Breast epithelium (tissue), 4 donors: ENCODE results near the gene GATA6. TPM values are rescaled to one million over a fixed set of nuclear protein-coding genes. Genes with fewer than 3 reads are reported as not detected.

Experiments
- DNase-seq, 2 donors: peaks; one replicate each; pipeline ENCODE4 v3.0.0-alpha.2; 2019; ENCODE audit warnings: low spot score in 2 of 2
- H3K27ac ChIP-seq, 2 donors: fragments of 200-600 bp; sonication (generic) in 1 of 2; one replicate each; pipeline ENCODE4 v1.5.1; 2016 to 2019; ENCODE audit warnings: mild to moderate bottlenecking in 1 of 2
- H3K27me3 ChIP-seq, 2 donors: fragments of 200-600 bp; sonication (generic) in 1 of 2; one replicate each; pipeline versions ENCODE4 v1.5.1 to v1.6.0; 2017 to 2019; ENCODE audit warnings: control low read depth in 1 of 2, mild to moderate bottlenecking in 1 of 2
- H3K36me3 ChIP-seq: fragments of 200-600 bp; one replicate; pipeline ENCODE4 v1.5.1; 2019
- H3K4me1 ChIP-seq, 2 donors: fragments of 200-600 bp; sonication (generic); one replicate each; pipeline ENCODE4 v1.5.1; 2016 to 2019; ENCODE audit warnings: control low read depth in 1 of 2
- H3K4me3 ChIP-seq, 3 donors: fragments of 200-600 bp; sonication (generic); 1 replicate in 2 of 3; 2 replicates in 1 of 3; pipeline ENCODE4 v1.5.1; 2016 to 2019; ENCODE audit warnings: mild to moderate bottlenecking in 3 of 3, moderate library complexity in 2 of 3
- H3K9me3 ChIP-seq, 2 donors: fragments of 200-600 bp; sonication (generic) in 1 of 2; one replicate each; pipeline ENCODE4 v1.5.1; 2016 to 2019; ENCODE audit warnings: control low read depth in 1 of 2
- POLR2A ChIP-seq: fragments of 450-650 bp; IDR thresholded peaks from one replicate; pipeline ENCODE4 v1.6.1; 2016; ENCODE audit warnings: antibody characterized with exemption, mild to moderate bottlenecking, moderate library complexity
- POLR2AphosphoS5 ChIP-seq, 3 donors: sonication (generic); formaldehyde crosslinking; IDR thresholded peaks; one replicate each; pipeline ENCODE4 v1.6.1; 2017; ENCODE audit warnings: antibody characterized with exemption in 3 of 3
- intact Hi-C: fragments of 100-400 bp; cut with DNase I; formaldehyde crosslinking; loops from one replicate; pipeline ENCODE4 v1.15.1; 2023; ENCODE audit warnings: low total_unique reads
- total RNA-seq, 3 donors: library from RNA; depleted of rRNA; stranded (reverse); fragments of >200 nt; gene quantifications; one replicate each; pipeline ENCODE4 v1.1.0, GENCODE V29; 2016
- TF ChIP-seq, protein P1 (sequence below), 3 donors: fragments of 450-650 bp; IDR thresholded peaks; one replicate each; pipeline ENCODE4 v1.5.1; 2016 to 2017; ENCODE audit warnings: antibody characterized with exemption in 3 of 3, mild to moderate bottlenecking in 3 of 3, moderate library complexity in 3 of 3

GATA6 gene
- total RNA-seq, 3 donors from 2014 or later: 3.0 to 11.1 (median 11.0) TPM

DNA sequence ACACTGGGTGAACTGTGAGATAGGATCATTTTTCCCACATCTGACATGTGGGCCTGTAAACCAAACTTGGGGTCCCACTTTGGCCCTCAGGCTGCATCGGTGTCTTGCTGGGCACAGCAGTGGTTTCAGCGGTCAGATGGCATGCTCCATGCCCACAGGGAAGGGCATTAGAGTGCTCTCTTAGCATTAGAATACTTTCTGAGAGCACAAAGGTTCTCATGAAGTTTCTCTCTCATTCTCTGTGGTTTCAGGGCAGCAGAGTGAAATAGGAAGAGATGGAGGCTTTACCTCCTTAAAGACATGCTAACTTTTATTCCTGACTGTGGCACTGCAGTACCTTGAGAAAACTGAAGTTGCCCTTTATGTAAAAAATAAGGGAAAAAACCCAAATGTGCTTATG is 36.6 kb upstream of the GATA6 start:
- no peaks in the 10 kb centered on the region for H3K9me3 ChIP-seq
- no peak for DNase-seq
- no peak overlapping the region for H3K27ac ChIP-seq
- H3K4me3 ChIP-seq: no peak overlapping the region
- intact Hi-C loops: no loop called here
- no peaks in the 10 kb centered on the region for H3K4me1 ChIP-seq
- no peak for TF ChIP-seq POLR2AphosphoS5 (IDR thresholded peaks at IDR 0.05)
- TF ChIP-seq, protein P1, sequence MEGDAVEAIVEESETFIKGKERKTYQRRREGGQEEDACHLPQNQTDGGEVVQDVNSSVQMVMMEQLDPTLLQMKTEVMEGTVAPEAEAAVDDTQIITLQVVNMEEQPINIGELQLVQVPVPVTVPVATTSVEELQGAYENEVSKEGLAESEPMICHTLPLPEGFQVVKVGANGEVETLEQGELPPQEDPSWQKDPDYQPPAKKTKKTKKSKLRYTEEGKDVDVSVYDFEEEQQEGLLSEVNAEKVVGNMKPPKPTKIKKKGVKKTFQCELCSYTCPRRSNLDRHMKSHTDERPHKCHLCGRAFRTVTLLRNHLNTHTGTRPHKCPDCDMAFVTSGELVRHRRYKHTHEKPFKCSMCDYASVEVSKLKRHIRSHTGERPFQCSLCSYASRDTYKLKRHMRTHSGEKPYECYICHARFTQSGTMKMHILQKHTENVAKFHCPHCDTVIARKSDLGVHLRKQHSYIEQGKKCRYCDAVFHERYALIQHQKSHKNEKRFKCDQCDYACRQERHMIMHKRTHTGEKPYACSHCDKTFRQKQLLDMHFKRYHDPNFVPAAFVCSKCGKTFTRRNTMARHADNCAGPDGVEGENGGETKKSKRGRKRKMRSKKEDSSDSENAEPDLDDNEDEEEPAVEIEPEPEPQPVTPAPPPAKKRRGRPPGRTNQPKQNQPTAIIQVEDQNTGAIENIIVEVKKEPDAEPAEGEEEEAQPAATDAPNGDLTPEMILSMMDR (IDR thresholded peaks at IDR 0.05): no peak
- TF ChIP-seq POLR2A: no peak
- H3K36me3 ChIP-seq: no peaks in the 10 kb centered on the region
- no peaks in the 10 kb centered on the region for H3K27me3 ChIP-seq

DNA sequence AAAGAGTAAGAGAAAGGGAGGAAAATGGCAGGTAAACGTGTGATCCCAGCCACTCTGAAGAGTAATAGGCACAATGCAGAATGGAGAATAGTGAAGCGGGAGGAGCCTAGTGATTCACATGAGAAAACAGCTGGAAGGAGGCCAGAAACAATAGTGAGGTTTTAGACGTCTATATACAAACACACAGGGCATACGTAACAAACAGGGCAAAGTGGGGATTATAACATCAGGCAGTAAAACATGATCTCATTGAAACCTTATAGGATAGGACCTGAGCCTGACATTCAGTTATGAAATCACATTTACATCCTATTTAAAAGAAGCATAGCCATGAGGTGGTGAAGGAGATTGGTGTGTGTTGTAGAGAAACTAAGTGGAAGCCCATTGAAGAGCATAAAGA is 33.0 kb upstream of the GATA6 start:
- TF ChIP-seq, protein P1 (IDR thresholded peaks at IDR 0.05): no peak
- no peak for TF ChIP-seq POLR2AphosphoS5 (IDR thresholded peaks at IDR 0.05)
- TF ChIP-seq POLR2A: no peak
- H3K36me3 ChIP-seq: no peaks in the 10 kb centered on the region
- no peak overlapping the region for H3K4me3 ChIP-seq
- H3K4me1 ChIP-seq: no peaks in the 10 kb centered on the region
- no peak for DNase-seq
- H3K9me3 ChIP-seq: no peaks in the 10 kb centered on the region
- H3K27me3 ChIP-seq: no peaks in the 10 kb centered on the region
- intact Hi-C loops: loop anchor here (5.0 kb wide), 1 partner anchor 74 kb away; no protein-coding TSS in a partner anchor
- H3K27ac ChIP-seq: no peak overlapping the region

DNA sequence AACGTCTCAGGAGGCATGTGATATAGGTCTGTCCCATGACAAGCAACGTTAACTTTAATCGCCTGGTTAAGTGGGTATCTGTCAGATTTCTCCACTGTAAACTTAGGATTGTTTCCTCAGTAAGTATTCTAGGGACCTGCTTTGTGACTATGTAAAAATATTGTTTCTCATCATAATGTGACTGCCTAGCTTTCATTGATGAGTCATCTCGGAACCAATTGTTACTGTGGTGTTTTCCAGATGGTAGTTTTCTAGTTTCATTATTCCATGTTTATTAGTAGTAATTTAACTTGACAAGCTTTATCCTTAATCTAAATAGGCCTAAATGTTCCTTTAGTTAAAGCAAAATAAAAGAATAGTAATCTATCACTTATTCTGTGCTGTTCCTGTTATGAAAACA is 28.2 kb upstream of the GATA6 start:
- no peaks in the 10 kb centered on the region for H3K9me3 ChIP-seq
- H3K36me3 ChIP-seq: no peaks in the 10 kb centered on the region
- H3K4me1 ChIP-seq: no peaks in the 10 kb centered on the region
- TF ChIP-seq POLR2A (no peak), POLR2AphosphoS5 (IDR thresholded peaks at IDR 0.05) (no peak)
- TF ChIP-seq, protein P1 (IDR thresholded peaks at IDR 0.05): no peak
- intact Hi-C loops: no loop called here
- no peak for DNase-seq
- H3K27ac ChIP-seq: no peak overlapping the region
- H3K27me3 ChIP-seq: no peaks in the 10 kb centered on the region
- H3K4me3 ChIP-seq: no peak overlapping the region

- DNase-seq: no peak
- H3K27me3 ChIP-seq: no peaks in the 10 kb centered on the region
- no peaks in the 10 kb centered on the region for H3K4me1 ChIP-seq
- TF ChIP-seq, protein P1 (IDR thresholded peaks at IDR 0.05): no peak
- TF ChIP-seq POLR2A (no peak), POLR2AphosphoS5 (IDR thresholded peaks at IDR 0.05) (no peak)
- no peaks in the 10 kb centered on the region for H3K9me3 ChIP-seq
- no peak overlapping the region for H3K4me3 ChIP-seq
- H3K27ac ChIP-seq: no peak overlapping the region
- intact Hi-C loops: no loop called here
- no peaks in the 10 kb centered on the region for H3K36me3 ChIP-seq
Measured at GRCh38 chr18:22143347-22144340, 25.7 kb upstream of the GATA6 start.

DNA sequence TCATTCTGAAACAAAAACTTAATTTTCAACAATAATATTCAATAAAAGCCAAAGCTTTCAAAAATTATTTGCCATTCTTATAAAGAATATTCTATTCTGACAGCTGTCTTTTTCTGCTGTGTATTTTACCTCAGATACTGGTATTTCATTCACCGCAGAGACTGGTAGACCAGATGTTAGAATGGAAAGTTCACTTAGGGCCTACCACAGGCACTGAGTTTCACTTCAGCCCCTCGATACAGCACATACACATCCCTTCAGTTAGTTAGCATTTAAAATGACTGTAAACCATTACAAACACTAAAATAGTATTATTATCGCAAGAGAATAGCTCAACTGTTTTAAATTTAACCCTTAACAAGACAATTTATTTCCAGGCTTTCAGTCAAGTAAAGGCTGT is 24.2 kb upstream of the GATA6 start:
- intact Hi-C loops: no loop called here
- no peak overlapping the region for H3K4me3 ChIP-seq
- no peaks in the 10 kb centered on the region for H3K4me1 ChIP-seq
- H3K27me3 ChIP-seq: no peaks in the 10 kb centered on the region
- H3K9me3 ChIP-seq: no peaks in the 10 kb centered on the region
- H3K36me3 ChIP-seq: no peaks in the 10 kb centered on the region
- TF ChIP-seq, protein P1 (IDR thresholded peaks at IDR 0.05): no peak
- TF ChIP-seq POLR2AphosphoS5 (IDR thresholded peaks at IDR 0.05) (no peak), POLR2A (no peak)
- no peak overlapping the region for H3K27ac ChIP-seq
- no peak for DNase-seq
